HepG2 (cell line): ENCODE results near the gene KIF26B. TPM values are rescaled to one million over a fixed set of nuclear protein-coding genes. Genes with fewer than 3 reads are reported as not detected.

Experiments used
- ATAC-seq: fragments of 200-7000 bp; cut with Tn5 transposase; 3 replicates; pipeline ENCODE4 v1.9.1; 2020; ENCODE audit warnings: mild to moderate bottlenecking, moderate library complexity
- BruUV-seq: library from RNA; stranded (reverse); fragments of 400-500 nt; replicated peaks from 2 replicates; lab custom pipeline; 2021; lab: Mats Ljungman, UMichigan
- CTCF ChIA-PET: fragments of 300-600 bp; formaldehyde crosslinking; extraction: SDS; loops from one replicate; lab custom pipeline; 2021; ENCODE audit warnings: low total read pairs, inconsistent platforms, low intra/inter-chr PET ratio; lab: Yijun Ruan, JAX
- POLR2A ChIA-PET: fragments of 350-600 bp; sonication (Branson Sonifier 250); formaldehyde crosslinking; loops from one replicate; lab custom pipeline; 2020; ENCODE audit warnings: antibody characterized with exemption, inconsistent platforms; lab: Yijun Ruan, JAX
- DNase-seq: peaks from one replicate; pipeline ENCODE4 v3.0.0-alpha.2; 2015; ENCODE audit warnings: low spot score
- FAIRE-seq: peaks from 3 replicates; lab custom pipeline; 2011; peaks lifted over from hg19 to GRCh38; lab: Jason Lieb, UNC
- H2AFZ ChIP-seq: one replicate; pipeline ENCODE4 v1.6.1; 2011; ENCODE audit warnings: low read length, inconsistent platforms
- H3K27ac ChIP-seq: fragments of 300-600 bp; 3 replicates; pipeline ENCODE4 v1.8.0; 2011; ENCODE audit warnings: mixed run types, mild to moderate bottlenecking, mixed read lengths, low read length, inconsistent platforms; ENCODE audit not compliant: insufficient read depth; ENCODE audit errors: extremely low read length
- H3K27me3 ChIP-seq, 2 experiments: fragments of 200-600 bp in 1 of 2; 2 replicates in 1 of 2; 3 replicates in 1 of 2; pipeline versions ENCODE4 v1.6.0 to v1.8.0; 2011; ENCODE audit warnings: low read length in 2 of 2, mild to moderate bottlenecking in 2 of 2, moderate library complexity in 2 of 2, inconsistent platforms in 1 of 2; ENCODE audit not compliant: insufficient read depth in 2 of 2, control insufficient read depth in 1 of 2
- H3K36me3 ChIP-seq, 2 experiments: fragments of 200-600 bp in 1 of 2; replicated peaks in 1 of 2; 2 replicates in 1 of 2; 3 replicates in 1 of 2; pipeline versions ENCODE4 v1.5.1 to v1.8.0; 2011; ENCODE audit warnings: low read length in 2 of 2, inconsistent platforms in 1 of 2; ENCODE audit not compliant: insufficient read depth in 2 of 2, control insufficient read depth in 1 of 2
- H3K4me1 ChIP-seq: 2 replicates; pipeline ENCODE4 v1.5.1; 2012; ENCODE audit warnings: low read length, inconsistent platforms; ENCODE audit not compliant: insufficient read depth
- H3K4me2 ChIP-seq: 2 replicates; pipeline ENCODE4 v1.6.0; 2011; ENCODE audit warnings: low read depth, low read length, inconsistent platforms
- H3K4me3 ChIP-seq, 3 experiments: fragments of 200-600 bp in 1 of 3; sonication (generic), shearing (Covaris generic) in 1 of 3; replicated peaks in 1 of 3; 2 replicates each; pipeline ENCODE4 v1.5.1; 2011 to 2016; ENCODE audit warnings: low read length in 3 of 3, inconsistent platforms in 2 of 3, low read depth in 2 of 3, mild to moderate bottlenecking in 2 of 3, control low read depth in 1 of 3, mixed read lengths in 1 of 3; ENCODE audit not compliant: insufficient read depth in 1 of 3
- H3K79me2 ChIP-seq: one replicate; pipeline ENCODE4 v1.6.1; 2011; ENCODE audit warnings: low read length, inconsistent platforms; ENCODE audit not compliant: insufficient read depth
- H3K9ac ChIP-seq: 2 replicates; pipeline ENCODE4 v1.6.0; 2011; ENCODE audit warnings: mild to moderate bottlenecking, low read depth, low read length, inconsistent platforms; ENCODE audit not compliant: insufficient read depth
- H3K9me3 ChIP-seq: 2 replicates; pipeline ENCODE4 v1.5.1; 2012; ENCODE audit warnings: mild to moderate bottlenecking, low read length
- H4K20me1 ChIP-seq: 2 replicates; pipeline ENCODE4 v1.6.0; 2011; ENCODE audit warnings: inconsistent platforms, mild to moderate bottlenecking, low read length, moderate library complexity; ENCODE audit not compliant: insufficient read depth
- CBX2 ChIP-seq, 2 experiments: fragments of 200-600 bp in 1 of 2; sonication (generic); formaldehyde crosslinking in 1 of 2; IDR thresholded peaks; 2 replicates each; pipeline versions ENCODE4 v1.7.0 to v1.8.1; 2018 to 2022; ENCODE audit warnings: low read depth in 2 of 2, low read length in 1 of 2, mild to moderate bottlenecking in 1 of 2, missing genetic modification reagents in 1 of 2
- ETS1 ChIP-seq: sonication (generic); formaldehyde crosslinking; IDR thresholded peaks from 2 replicates; pipeline ENCODE4 v1.4.0; 2020; ENCODE audit warnings: missing genetic modification reagents
- IRF2 ChIP-seq: IDR thresholded peaks from 2 replicates; pipeline ENCODE4 v1.6.1; 2018; ENCODE audit warnings: missing genetic modification reagents, missing compliant biosample characterization
- KAT7 ChIP-seq: IDR thresholded peaks from 2 replicates; pipeline ENCODE4 v1.6.1; 2018; ENCODE audit warnings: borderline replicate concordance, missing compliant biosample characterization
- PLRG1 ChIP-seq: fragments of 450-650 bp; conservative IDR thresholded peaks from 2 replicates; pipeline ENCODE4 v1.6.1; 2016
- RBM39 ChIP-seq: fragments of 200-400 bp; formaldehyde crosslinking; IDR thresholded peaks from one replicate; pipeline ENCODE4 v1.6.1; 2018; ENCODE audit warnings: antibody characterized with exemption, mild to moderate bottlenecking, low read depth, low read length; ENCODE audit not compliant: poor library complexity, severe bottlenecking
- TEAD3 ChIP-seq: optimal IDR thresholded peaks from 2 replicates; pipeline ENCODE3; 2016; ENCODE audit warnings: borderline replicate concordance
- ZFP1 ChIP-seq: IDR thresholded peaks from 2 replicates; pipeline ENCODE4 v1.6.1; 2016
- ZNF205 ChIP-seq: IDR thresholded peaks from 2 replicates; pipeline ENCODE4 v1.6.1; 2018; ENCODE audit warnings: missing biosample characterization, missing genetic modification reagents
- ZNF616 ChIP-seq: sonication (generic); formaldehyde crosslinking; IDR thresholded peaks from 2 replicates; pipeline ENCODE4 v1.5.0; 2020; ENCODE audit warnings: low read depth, mild to moderate bottlenecking, missing genetic modification reagents
- ZNF720 ChIP-seq: sonication (generic); formaldehyde crosslinking; IDR thresholded peaks from 2 replicates; pipeline ENCODE4 v1.4.0; 2020; ENCODE audit warnings: missing genetic modification reagents
- WGBS: methylation state at CpG from one replicate; pipeline ENCODE4 v1.1.6; 2017; ENCODE audit warnings: low lambda C conversion rate; 5-methylcytosine and 5-hydroxymethylcytosine counted together
- in situ Hi-C: cut with HindIII; loops from 2 replicates; pipeline ENCODE4 v1.10.0; 2017; ENCODE audit warnings: low pct_unique_long_range_greater_than_20kb; ENCODE audit not compliant: extremely low pct_ligation_motif_present
- intact Hi-C: fragments of 100-400 bp; cut with micrococcal nuclease; formaldehyde crosslinking; loops from one replicate; pipeline ENCODE4 v1.10.0; 2022; ENCODE audit not compliant: unreplicated experiment
- polyA plus RNA-seq, 8 experiments: library from polyadenylated mRNA; depleted of rRNA in 3 of 8; stranded (reverse) in 7 of 8; unstranded in 1 of 8; fragments of >200 nt; fragmentation: Illumina TruSeq in 4 of 8; extraction: Trizol in 4 of 8; gene quantifications; 2 replicates each; pipeline versions ENCODE4 v1.2.1 to v1.2.3, GENCODE V29; 2011 to 2016; ENCODE audit warnings: low read depth in 4 of 8, missing spikeins in 1 of 8, mixed read lengths in 1 of 8; ENCODE audit not compliant: insufficient read depth in 1 of 8
- total RNA-seq, 5 experiments: library from RNA; depleted of rRNA; stranded (reverse); fragments of >200 nt; fragmentation: Illumina TruSeq; extraction: Trizol; gene quantifications; 2 replicates each; pipeline ENCODE4 v1.2.3, GENCODE V29; 2016; ENCODE audit warnings: low read depth in 1 of 5
- TF ChIP-seq, protein P1 (sequence below): sonication (generic); formaldehyde crosslinking; IDR thresholded peaks from 2 replicates; pipeline ENCODE4 v1.8.0; 2022; ENCODE audit warnings: mild to moderate bottlenecking, missing genetic modification reagents, moderate library complexity
- TF ChIP-seq, protein P2 (sequence below): IDR thresholded peaks from 2 replicates; pipeline ENCODE4 v1.6.1; 2016; ENCODE audit warnings: control low read depth
- TF ChIP-seq, protein P3 (sequence below): sonication (generic); formaldehyde crosslinking; IDR thresholded peaks from 2 replicates; pipeline ENCODE4 v1.5.0; 2020; ENCODE audit warnings: mild to moderate bottlenecking, missing genetic modification reagents

KIF26B gene
- total and polyA plus RNA-seq, 2 of the 13 experiments (the other 11 are each of a cell fraction or from before 2014, with no cell fraction given) = 0.08 to 0.09 TPM

DNA sequence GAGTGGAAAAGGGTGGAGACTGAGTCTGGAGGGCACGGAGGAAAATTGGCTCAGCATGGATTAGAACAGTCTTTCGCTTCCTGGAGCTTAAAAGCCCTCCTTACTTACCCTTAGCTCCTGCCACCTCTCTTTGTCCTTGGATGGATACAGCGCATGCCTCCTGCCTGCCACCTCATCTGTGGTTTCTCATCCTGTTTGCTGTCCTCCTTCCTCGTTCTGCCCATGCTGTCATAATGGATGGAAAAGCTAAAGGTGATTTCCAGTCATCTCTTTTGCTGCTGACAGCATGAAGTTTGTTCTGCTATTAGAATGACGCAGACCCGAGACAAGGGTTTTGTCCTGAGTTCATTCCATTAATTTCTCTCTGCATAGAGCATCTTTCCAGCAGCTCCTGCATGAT is 425.9 kb downstream of the KIF26B start:
- no peak overlapping the region for H2AFZ ChIP-seq
- H3K9ac ChIP-seq = no peak overlapping the region
- intact Hi-C loops = no loop called here
- no TSS peak for BruUV-seq
- DNase-seq = no peak
- 51% methylated on average over 6 of the region's 6 CpGs for WGBS
- H3K27ac ChIP-seq = no peak overlapping the region
- ChIA-PET CTCF (no interaction called here), POLR2A (no interaction called here)
- no peak for ATAC-seq
- H4K20me1 ChIP-seq = no peaks in the 10 kb centered on the region
- FAIRE-seq = no peak
- no peaks in the 10 kb centered on the region for H3K36me3 ChIP-seq
- H3K27me3 ChIP-seq = no peaks in the 10 kb centered on the region; a peak in 1 of 5 replicates
- TF ChIP-seq PLRG1 = no peak
- TF ChIP-seq CBX2 (IDR thresholded peaks at IDR 0.05; ENCODE audit: low read depth, low read length) = no peak
- no peak for TF ChIP-seq CBX2 (CRISPR knock-in tag; IDR thresholded peaks at IDR 0.05; ENCODE audit: low read depth)
- no peak for TF ChIP-seq ZNF205
- no peak for TF ChIP-seq ETS1 (CRISPR knock-in tag)
- no peak for TF ChIP-seq ZNF720 (CRISPR knock-in tag)
- no peaks in the 10 kb centered on the region for H3K4me1 ChIP-seq
- no peak overlapping the region for H3K4me3 ChIP-seq
- in situ Hi-C loops = no loop called here
- no peaks in the 10 kb centered on the region for H3K9me3 ChIP-seq
- no peaks in the 10 kb centered on the region for H3K79me2 ChIP-seq
- no peak overlapping the region for H3K4me2 ChIP-seq

DNA sequence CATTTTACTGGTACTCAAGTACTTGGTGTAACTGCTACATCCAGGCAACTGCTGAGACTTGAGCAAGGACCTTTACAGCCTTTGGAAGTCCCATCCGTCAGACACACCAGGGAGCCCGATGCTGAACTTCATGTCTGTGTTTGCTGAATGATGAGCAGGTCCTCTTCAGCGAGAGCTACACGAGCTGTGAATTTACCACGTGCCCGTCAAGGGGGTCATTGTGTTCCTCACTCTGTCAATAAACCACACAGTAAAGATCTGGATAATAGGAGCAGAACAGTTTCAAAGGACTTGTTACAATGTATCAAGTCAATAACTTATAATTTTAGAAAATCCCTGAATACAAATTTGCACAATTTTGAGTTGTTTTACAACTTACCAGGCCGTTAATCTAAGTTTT is 427.2 kb downstream of the KIF26B start:
- Histone ChIP-seq H4K20me1 (no peaks in the 10 kb centered on the region), H3K27ac (no peak overlapping the region), H3K9ac (no peak overlapping the region), H3K4me1 (no peaks in the 10 kb centered on the region), H3K9me3 (no peaks in the 10 kb centered on the region), H3K4me3 (no peak overlapping the region), H3K27me3 (no peaks in the 10 kb centered on the region; a peak in 1 of 5 replicates), H3K36me3 (no peaks in the 10 kb centered on the region), H3K79me2 (no peaks in the 10 kb centered on the region), H2AFZ (no peak overlapping the region), H3K4me2 (no peak overlapping the region)
- CTCF ChIA-PET = no interaction called here
- no TSS peak for BruUV-seq
- ATAC-seq = no peak
- WGBS = 9% methylated on average over 6 of the region's 7 CpGs
- POLR2A ChIA-PET = no interaction called here
- no peak for DNase-seq
- in situ Hi-C loops = no loop called here
- intact Hi-C loops = no loop called here
- FAIRE-seq = no peak
- TF ChIP-seq IRF2 (CRISPR knock-in tag) (no peak), ZFP1 (CRISPR knock-in tag) (no peak), ZNF616 (no peak), KAT7 (CRISPR knock-in tag) (no peak), RBM39 (no peak), TEAD3 (CRISPR knock-in tag) (no peak), ZNF205 (no peak)
- TF ChIP-seq, protein P1, sequence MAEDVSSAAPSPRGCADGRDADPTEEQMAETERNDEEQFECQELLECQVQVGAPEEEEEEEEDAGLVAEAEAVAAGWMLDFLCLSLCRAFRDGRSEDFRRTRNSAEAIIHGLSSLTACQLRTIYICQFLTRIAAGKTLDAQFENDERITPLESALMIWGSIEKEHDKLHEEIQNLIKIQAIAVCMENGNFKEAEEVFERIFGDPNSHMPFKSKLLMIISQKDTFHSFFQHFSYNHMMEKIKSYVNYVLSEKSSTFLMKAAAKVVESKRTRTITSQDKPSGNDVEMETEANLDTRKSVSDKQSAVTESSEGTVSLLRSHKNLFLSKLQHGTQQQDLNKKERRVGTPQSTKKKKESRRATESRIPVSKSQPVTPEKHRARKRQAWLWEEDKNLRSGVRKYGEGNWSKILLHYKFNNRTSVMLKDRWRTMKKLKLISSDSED = no peak
- TF ChIP-seq, protein P2, sequence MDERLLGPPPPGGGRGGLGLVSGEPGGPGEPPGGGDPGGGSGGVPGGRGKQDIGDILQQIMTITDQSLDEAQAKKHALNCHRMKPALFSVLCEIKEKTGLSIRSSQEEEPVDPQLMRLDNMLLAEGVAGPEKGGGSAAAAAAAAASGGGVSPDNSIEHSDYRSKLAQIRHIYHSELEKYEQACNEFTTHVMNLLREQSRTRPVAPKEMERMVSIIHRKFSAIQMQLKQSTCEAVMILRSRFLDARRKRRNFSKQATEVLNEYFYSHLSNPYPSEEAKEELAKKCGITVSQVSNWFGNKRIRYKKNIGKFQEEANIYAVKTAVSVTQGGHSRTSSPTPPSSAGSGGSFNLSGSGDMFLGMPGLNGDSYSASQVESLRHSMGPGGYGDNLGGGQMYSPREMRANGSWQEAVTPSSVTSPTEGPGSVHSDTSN (CRISPR knock-in tag) = no peak
- TF ChIP-seq, protein P3, sequence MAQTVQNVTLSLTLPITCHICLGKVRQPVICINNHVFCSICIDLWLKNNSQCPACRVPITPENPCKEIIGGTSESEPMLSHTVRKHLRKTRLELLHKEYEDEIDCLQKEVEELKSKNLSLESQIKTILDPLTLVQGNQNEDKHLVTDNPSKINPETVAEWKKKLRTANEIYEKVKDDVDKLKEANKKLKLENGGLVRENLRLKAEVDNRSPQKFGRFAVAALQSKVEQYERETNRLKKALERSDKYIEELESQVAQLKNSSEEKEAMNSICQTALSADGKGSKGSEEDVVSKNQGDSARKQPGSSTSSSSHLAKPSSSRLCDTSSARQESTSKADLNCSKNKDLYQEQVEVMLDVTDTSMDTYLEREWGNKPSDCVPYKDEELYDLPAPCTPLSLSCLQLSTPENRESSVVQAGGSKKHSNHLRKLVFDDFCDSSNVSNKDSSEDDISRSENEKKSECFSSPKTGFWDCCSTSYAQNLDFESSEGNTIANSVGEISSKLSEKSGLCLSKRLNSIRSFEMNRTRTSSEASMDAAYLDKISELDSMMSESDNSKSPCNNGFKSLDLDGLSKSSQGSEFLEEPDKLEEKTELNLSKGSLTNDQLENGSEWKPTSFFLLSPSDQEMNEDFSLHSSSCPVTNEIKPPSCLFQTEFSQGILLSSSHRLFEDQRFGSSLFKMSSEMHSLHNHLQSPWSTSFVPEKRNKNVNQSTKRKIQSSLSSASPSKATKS (CRISPR knock-in tag) = no peak
